Measurements from ENCODE around the gene AGRP. TPM values are rescaled to one million over a fixed set of nuclear protein-coding genes. Genes with fewer than 3 reads are reported as not detected.

The AGRP gene
- polyA plus RNA-seq, 1 donor (not counting 4 experiments of a cell fraction or from before 2014, with no cell fraction given) = not detected

GRCh38 chr16:67443265-67443664 is 40.1 kb downstream of the AGRP start:
- Histone ChIP-seq H3K9me3 (ENCODE audit: control insufficient read depth, low read depth, low read length) (no peaks in the 10 kb centered on the region), H3K79me2 (ENCODE audit: control insufficient read depth, insufficient read depth, low read length) (no peaks in the 10 kb centered on the region), H4K20me1 (ENCODE audit: control insufficient read depth, extremely low read depth, insufficient read depth, low read length) (peaks cover 3% of the 10 kb centered on the region), H3K4me1 (ENCODE audit: control insufficient read depth, extremely low read depth, insufficient read depth, low read length) (no peaks in the 10 kb centered on the region), H3K4me2 (ENCODE audit: control insufficient read depth, extremely low read depth, insufficient read depth, low read depth, low read length) (no peak overlapping the region), H3K4me3 (ENCODE audit: control insufficient read depth in 2 of 3, extremely low read depth in 1 of 3, insufficient read depth in 2 of 3, low read depth in 1 of 3, low read length in 3 of 3) (no peak overlapping the region), H3K9ac (ENCODE audit: control insufficient read depth, extremely low read depth, insufficient read depth, low read length) (no peak overlapping the region), H3K9me1 (ENCODE audit: control insufficient read depth, extremely low read depth, insufficient read depth, low read length) (no peaks in the 10 kb centered on the region), H3K36me3 (ENCODE audit: control insufficient read depth in 2 of 2, extremely low read depth in 1 of 2, insufficient read depth in 2 of 2, low read length in 2 of 2) (peaks cover 13 to 29% of the 10 kb centered on the region in 2 experiments), H3K27me3 (ENCODE audit: control insufficient read depth, extremely low read depth, insufficient read depth, low read length) (no peaks in the 10 kb centered on the region), H2AFZ (ENCODE audit: control insufficient read depth, low read length) (no peak overlapping the region), H3K27ac (ENCODE audit: control insufficient read depth, insufficient read depth, low read length) (no peak overlapping the region)
- no peak for FAIRE-seq
- DNase-seq (ENCODE audit: low read depth, low spot score) = no peak
- TF ChIP-seq EZH2 (IDR thresholded peaks at IDR 0.05; ENCODE audit: low read length) = no peak
- dilution Hi-C loops (cut with MboI; ENCODE audit: extremely low pct_ligation_motif_present, low sequenced_read_pairs) = no loop called here

GRCh38 chr16:67442581-67443255 is 40.6 kb downstream of the AGRP start:
- no peak for DNase-seq (ENCODE audit: low read depth, low spot score)
- peaks cover 13 to 31% of the 10 kb centered on the region in 2 experiments for H3K36me3 ChIP-seq (ENCODE audit: control insufficient read depth in 2 of 2, extremely low read depth in 1 of 2, insufficient read depth in 2 of 2, low read length in 2 of 2)

More at GRCh38 chr16:67442581-67443255, 40.6 kb downstream of the AGRP start:
- Histone ChIP-seq H2AFZ (ENCODE audit: control insufficient read depth, low read length) (no peak overlapping the region), H3K4me1 (ENCODE audit: control insufficient read depth, extremely low read depth, insufficient read depth, low read length) (no peaks in the 10 kb centered on the region), H4K20me1 (ENCODE audit: control insufficient read depth, extremely low read depth, insufficient read depth, low read length) (peaks cover 2% of the 10 kb centered on the region), H3K4me3 (ENCODE audit: control insufficient read depth in 2 of 3, extremely low read depth in 1 of 3, insufficient read depth in 2 of 3, low read depth in 1 of 3, low read length in 3 of 3) (no peak overlapping the region), H3K4me2 (ENCODE audit: control insufficient read depth, extremely low read depth, insufficient read depth, low read depth, low read length) (no peak overlapping the region), H3K79me2 (ENCODE audit: control insufficient read depth, insufficient read depth, low read length) (no peaks in the 10 kb centered on the region), H3K9me3 (ENCODE audit: control insufficient read depth, low read depth, low read length) (no peaks in the 10 kb centered on the region), H3K27ac (ENCODE audit: control insufficient read depth, insufficient read depth, low read length) (no peak overlapping the region), H3K9ac (ENCODE audit: control insufficient read depth, extremely low read depth, insufficient read depth, low read length) (no peak overlapping the region), H3K27me3 (ENCODE audit: control insufficient read depth, extremely low read depth, insufficient read depth, low read length) (no peaks in the 10 kb centered on the region), H3K9me1 (ENCODE audit: control insufficient read depth, extremely low read depth, insufficient read depth, low read length) (no peaks in the 10 kb centered on the region)
- dilution Hi-C loops (cut with MboI; ENCODE audit: extremely low pct_ligation_motif_present, low sequenced_read_pairs) = no loop called here
- no peak for TF ChIP-seq CTCF (optimal IDR thresholded peaks at IDR 0.05 in 1 of 3, IDR thresholded peaks at IDR 0.05 in 1 of 3, conservative IDR thresholded peaks at IDR 0.05 in 1 of 3; ENCODE audit: extremely low read depth in 1 of 3, insufficient read depth in 2 of 3, low read length in 3 of 3)
- no peak for TF ChIP-seq EZH2 (IDR thresholded peaks at IDR 0.05; ENCODE audit: low read length)
- FAIRE-seq = no peak

All from keratinocyte (primary cell).